Measurements from ENCODE around the gene CREB3L1.
A peak's percentile ranks its signal among the peaks of the same experiment; 100 is the strongest.

CREB3L1 gene

GRCh38 chr11:46277622-46278386 lies at the start of gene CREB3L1:
Gene CREB3L1 (plus strand): TSS chr11:46277662. CDS start chr11:46278112, 450 bp downstream.
- DNase-seq: no peak

- DNase-seq: no peak
These were observed 48.2 kb upstream of the CREB3L1 start for GRCh38 chr11:46229230-46229629.

GRCh38 chr11:46234311-46234710 lies 43.2 kb upstream of the CREB3L1 start:
- DNase-seq: no peak

- no peak for DNase-seq
These were observed 41.4 kb upstream of the CREB3L1 start for GRCh38 chr11:46235777-46236688.

GRCh38 chr11:46236918-46237247 lies 40.6 kb upstream of the CREB3L1 start:
- DNase-seq: no peak

GRCh38 chr11:46237248-46238077 lies 40.0 kb upstream of the CREB3L1 start:
- peak; percentile 28 for DNase-seq

GRCh38 chr11:46238078-46238966 lies 39.1 kb upstream of the CREB3L1 start:
- DNase-seq: peak; percentile 45

GRCh38 chr11:46238967-46239800 lies 38.3 kb upstream of the CREB3L1 start:
- peak; percentile 68 for DNase-seq

GRCh38 chr11:46239801-46240061 lies 37.7 kb upstream of the CREB3L1 start:
- DNase-seq: no peak

- DNase-seq: no peak
These were observed 37.1 kb upstream of the CREB3L1 start for GRCh38 chr11:46240371-46240770.

GRCh38 chr11:46240861-46241260 lies 36.6 kb upstream of the CREB3L1 start:
- DNase-seq: no peak

GRCh38 chr11:46242041-46242951 lies 35.2 kb upstream of the CREB3L1 start:
- no peak for DNase-seq

- peak; percentile 79 for DNase-seq
These were observed 34.3 kb upstream of the CREB3L1 start for GRCh38 chr11:46242952-46243795.

- no peak for DNase-seq
These were observed 33.7 kb upstream of the CREB3L1 start for GRCh38 chr11:46243796-46244109.

GRCh38 chr11:46246521-46246920 lies 30.9 kb upstream of the CREB3L1 start:
- DNase-seq: no peak

GRCh38 chr11:46247090-46247489 lies 30.4 kb upstream of the CREB3L1 start:
- no peak for DNase-seq

- DNase-seq: no peak
These were observed 29.8 kb upstream of the CREB3L1 start for GRCh38 chr11:46247659-46248058.

- DNase-seq: no peak
These were observed 29.0 kb upstream of the CREB3L1 start for GRCh38 chr11:46248289-46249102.

Data from activated CD4-positive, alpha-beta T cell treated with anti-CD3 and anti-CD28 coated beads for 1 hour (primary cell).